Measurements from ENCODE around the gene ARID4B.

- TF ChIP-seq, protein P1, sequence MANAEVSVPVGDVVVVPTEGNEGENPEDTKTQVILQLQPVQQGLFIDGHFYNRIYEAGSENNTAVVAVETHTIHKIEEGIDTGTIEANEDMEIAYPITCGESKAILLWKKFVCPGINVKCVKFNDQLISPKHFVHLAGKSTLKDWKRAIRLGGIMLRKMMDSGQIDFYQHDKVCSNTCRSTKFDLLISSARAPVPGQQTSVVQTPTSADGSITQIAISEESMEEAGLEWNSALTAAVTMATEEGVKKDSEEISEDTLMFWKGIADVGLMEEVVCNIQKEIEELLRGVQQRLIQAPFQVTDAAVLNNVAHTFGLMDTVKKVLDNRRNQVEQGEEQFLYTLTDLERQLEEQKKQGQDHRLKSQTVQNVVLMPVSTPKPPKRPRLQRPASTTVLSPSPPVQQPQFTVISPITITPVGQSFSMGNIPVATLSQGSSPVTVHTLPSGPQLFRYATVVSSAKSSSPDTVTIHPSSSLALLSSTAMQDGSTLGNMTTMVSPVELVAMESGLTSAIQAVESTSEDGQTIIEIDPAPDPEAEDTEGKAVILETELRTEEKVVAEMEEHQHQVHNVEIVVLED (CRISPR knock-in tag; IDR thresholded peaks at IDR 0.05; ENCODE audit: borderline replicate concordance) = no peak
- TF ChIP-seq FOSL1 (CRISPR knock-in tag; IDR thresholded peaks at IDR 0.05; ENCODE audit: borderline replicate concordance) (no peak), ZNF619 (CRISPR knock-in tag; IDR thresholded peaks at IDR 0.05) (no peak), ZNF616 (CRISPR knock-in tag; IDR thresholded peaks at IDR 0.05; ENCODE audit: low read depth) (no peak), ZNF337 (CRISPR knock-in tag; IDR thresholded peaks at IDR 0.05; ENCODE audit: borderline replicate concordance, low read depth) (no peak), EZH2 (conservative IDR thresholded peaks at IDR 0.05; ENCODE audit: low read depth, low read length) (no peak), MYNN (CRISPR knock-in tag; IDR thresholded peaks at IDR 0.05; ENCODE audit: low read depth) (no peak), TAF1 (CRISPR knock-in tag; IDR thresholded peaks at IDR 0.05) (no peak), EP300 (IDR thresholded peaks at IDR 0.05; ENCODE audit: low read depth in 2 of 2, low read length in 2 of 2) (no peak), EP300 (CRISPR knock-in tag; IDR thresholded peaks at IDR 0.05; ENCODE audit: borderline replicate concordance) (no peak)
- TF ChIP-seq, protein P2, sequence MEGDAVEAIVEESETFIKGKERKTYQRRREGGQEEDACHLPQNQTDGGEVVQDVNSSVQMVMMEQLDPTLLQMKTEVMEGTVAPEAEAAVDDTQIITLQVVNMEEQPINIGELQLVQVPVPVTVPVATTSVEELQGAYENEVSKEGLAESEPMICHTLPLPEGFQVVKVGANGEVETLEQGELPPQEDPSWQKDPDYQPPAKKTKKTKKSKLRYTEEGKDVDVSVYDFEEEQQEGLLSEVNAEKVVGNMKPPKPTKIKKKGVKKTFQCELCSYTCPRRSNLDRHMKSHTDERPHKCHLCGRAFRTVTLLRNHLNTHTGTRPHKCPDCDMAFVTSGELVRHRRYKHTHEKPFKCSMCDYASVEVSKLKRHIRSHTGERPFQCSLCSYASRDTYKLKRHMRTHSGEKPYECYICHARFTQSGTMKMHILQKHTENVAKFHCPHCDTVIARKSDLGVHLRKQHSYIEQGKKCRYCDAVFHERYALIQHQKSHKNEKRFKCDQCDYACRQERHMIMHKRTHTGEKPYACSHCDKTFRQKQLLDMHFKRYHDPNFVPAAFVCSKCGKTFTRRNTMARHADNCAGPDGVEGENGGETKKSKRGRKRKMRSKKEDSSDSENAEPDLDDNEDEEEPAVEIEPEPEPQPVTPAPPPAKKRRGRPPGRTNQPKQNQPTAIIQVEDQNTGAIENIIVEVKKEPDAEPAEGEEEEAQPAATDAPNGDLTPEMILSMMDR (CRISPR knock-in tag; IDR thresholded peaks at IDR 0.05) = no peak
- TF ChIP-seq, protein P3, sequence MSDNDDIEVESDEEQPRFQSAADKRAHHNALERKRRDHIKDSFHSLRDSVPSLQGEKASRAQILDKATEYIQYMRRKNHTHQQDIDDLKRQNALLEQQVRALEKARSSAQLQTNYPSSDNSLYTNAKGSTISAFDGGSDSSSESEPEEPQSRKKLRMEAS (IDR thresholded peaks at IDR 0.05) = no peak
These were observed 13.4 kb upstream of the ARID4B start for GRCh38 chr1:235341334-235341733.

Measured in HepG2 (cell line).